Measurements from ENCODE around the gene BTN2A1.
A peak's percentile ranks its signal among the peaks of the same experiment; 100 is the strongest.

Gene BTN2A1

GRCh38 chr6:26422329-26422728, 35.4 kb upstream of the BTN2A1 start:
- peak overlapping the region; percentile 85 for H3K4me3 ChIP-seq (ENCODE audit: low read depth, low read length)
- TF ChIP-seq, protein P1, sequence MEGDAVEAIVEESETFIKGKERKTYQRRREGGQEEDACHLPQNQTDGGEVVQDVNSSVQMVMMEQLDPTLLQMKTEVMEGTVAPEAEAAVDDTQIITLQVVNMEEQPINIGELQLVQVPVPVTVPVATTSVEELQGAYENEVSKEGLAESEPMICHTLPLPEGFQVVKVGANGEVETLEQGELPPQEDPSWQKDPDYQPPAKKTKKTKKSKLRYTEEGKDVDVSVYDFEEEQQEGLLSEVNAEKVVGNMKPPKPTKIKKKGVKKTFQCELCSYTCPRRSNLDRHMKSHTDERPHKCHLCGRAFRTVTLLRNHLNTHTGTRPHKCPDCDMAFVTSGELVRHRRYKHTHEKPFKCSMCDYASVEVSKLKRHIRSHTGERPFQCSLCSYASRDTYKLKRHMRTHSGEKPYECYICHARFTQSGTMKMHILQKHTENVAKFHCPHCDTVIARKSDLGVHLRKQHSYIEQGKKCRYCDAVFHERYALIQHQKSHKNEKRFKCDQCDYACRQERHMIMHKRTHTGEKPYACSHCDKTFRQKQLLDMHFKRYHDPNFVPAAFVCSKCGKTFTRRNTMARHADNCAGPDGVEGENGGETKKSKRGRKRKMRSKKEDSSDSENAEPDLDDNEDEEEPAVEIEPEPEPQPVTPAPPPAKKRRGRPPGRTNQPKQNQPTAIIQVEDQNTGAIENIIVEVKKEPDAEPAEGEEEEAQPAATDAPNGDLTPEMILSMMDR (IDR thresholded peaks at IDR 0.05; ENCODE audit: low read depth, low read length), result no peak
- DNase-seq (ENCODE audit: low read depth, low spot score), result no peak
- in situ Hi-C loops (cut with HindIII; ENCODE audit: low sequenced_read_pairs), result no loop called here

DNA sequence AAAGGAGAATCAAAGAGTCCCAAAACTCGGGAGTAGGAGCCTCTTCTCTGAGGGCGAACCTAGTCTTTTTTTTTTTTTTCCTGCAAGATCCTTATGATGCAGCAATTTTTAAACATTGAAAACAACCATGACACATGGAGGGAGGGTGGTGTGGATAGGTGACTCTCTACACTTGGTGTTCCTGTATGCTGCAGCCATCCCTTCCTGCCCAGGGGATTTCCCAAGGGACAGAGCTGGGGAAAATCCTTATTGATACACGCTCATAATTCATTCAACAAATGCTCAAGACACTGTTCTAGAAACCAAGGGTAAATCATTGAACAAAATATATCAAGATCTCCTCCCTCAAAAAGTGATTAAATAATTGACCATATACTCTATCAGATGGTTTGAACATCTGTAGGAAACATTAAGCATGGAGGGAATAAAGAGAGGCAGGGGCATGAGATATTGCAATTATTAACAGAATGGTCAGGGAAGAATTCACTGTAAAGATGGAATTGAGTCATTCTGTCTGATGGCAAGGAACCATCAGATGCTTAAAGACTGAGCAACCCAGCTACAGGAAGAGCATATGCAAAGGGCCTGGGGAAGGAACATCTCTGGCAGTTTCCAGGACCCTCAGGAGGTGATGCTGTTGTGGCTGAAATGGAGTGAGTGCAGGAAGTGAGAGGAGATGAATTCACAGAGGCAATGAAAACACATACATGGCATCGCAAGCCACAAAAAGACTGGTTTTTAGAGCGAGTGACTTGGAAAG, 30.9 kb upstream of the BTN2A1 start:
- no peak overlapping the region for H3K4me3 ChIP-seq (ENCODE audit: low read depth, low read length)
- DNase-seq (ENCODE audit: low read depth, low spot score), result no peak
- TF ChIP-seq, protein P1 (IDR thresholded peaks at IDR 0.05; ENCODE audit: low read depth, low read length), result no peak
- in situ Hi-C loops (cut with HindIII; ENCODE audit: low sequenced_read_pairs), result no loop called here

DNA sequence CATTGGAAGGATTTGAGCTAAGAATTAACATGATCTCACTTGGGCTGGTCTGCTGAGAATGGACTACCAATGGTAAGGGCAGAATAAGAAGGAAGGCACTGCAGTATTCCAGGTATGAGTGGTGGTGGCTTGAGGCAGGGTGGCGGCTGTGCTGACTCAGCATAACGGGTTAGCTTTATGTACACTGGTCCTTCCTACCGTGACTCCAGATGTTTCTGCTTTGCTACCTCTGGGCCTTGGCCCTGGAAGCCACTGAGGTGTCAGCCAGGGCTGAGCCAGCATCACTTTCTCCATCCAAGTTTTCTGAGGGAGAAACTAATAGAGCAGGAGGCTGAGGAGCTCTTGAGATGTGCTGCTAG, 30.3 kb upstream of the BTN2A1 start:
- H3K4me3 ChIP-seq (ENCODE audit: low read depth, low read length), result no peak overlapping the region
- TF ChIP-seq, protein P1 (IDR thresholded peaks at IDR 0.05; ENCODE audit: low read depth, low read length), result no peak
- no peak for DNase-seq (ENCODE audit: low read depth, low spot score)
- in situ Hi-C loops (cut with HindIII; ENCODE audit: low sequenced_read_pairs), result no loop called here

DNA sequence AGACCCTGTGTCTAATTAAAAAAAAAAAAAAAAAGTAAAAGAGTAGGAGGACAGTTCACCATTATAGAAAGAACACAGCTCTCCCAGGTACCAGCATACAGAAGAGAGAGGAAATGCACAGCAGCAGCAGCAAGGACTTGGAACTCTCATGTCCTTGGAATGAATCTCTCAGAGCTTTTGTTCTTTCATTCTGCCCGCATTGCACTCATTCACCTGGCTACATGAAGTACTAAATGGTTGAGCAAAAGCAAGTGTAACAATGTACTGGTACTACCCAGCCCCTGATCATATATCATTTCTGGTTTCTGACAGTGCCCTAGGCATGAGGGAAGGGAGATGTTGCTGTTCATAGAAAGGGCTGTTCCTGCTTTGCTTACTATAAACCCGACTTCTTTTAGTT, 29.5 kb upstream of the BTN2A1 start:
- in situ Hi-C loops (cut with HindIII; ENCODE audit: low sequenced_read_pairs), result no loop called here
- TF ChIP-seq, protein P1 (IDR thresholded peaks at IDR 0.05; ENCODE audit: low read depth, low read length), result no peak
- DNase-seq (ENCODE audit: low read depth, low spot score), result no peak
- no peak overlapping the region for H3K4me3 ChIP-seq (ENCODE audit: low read depth, low read length)

GRCh38 chr6:26430787-26431186, 27.0 kb upstream of the BTN2A1 start:
- H3K4me3 ChIP-seq (ENCODE audit: low read depth, low read length), result no peak overlapping the region
- in situ Hi-C loops (cut with HindIII; ENCODE audit: low sequenced_read_pairs), result no loop called here
- DNase-seq (ENCODE audit: low read depth, low spot score), result no peak
- TF ChIP-seq, protein P1 (IDR thresholded peaks at IDR 0.05; ENCODE audit: low read depth, low read length), result no peak

DNA sequence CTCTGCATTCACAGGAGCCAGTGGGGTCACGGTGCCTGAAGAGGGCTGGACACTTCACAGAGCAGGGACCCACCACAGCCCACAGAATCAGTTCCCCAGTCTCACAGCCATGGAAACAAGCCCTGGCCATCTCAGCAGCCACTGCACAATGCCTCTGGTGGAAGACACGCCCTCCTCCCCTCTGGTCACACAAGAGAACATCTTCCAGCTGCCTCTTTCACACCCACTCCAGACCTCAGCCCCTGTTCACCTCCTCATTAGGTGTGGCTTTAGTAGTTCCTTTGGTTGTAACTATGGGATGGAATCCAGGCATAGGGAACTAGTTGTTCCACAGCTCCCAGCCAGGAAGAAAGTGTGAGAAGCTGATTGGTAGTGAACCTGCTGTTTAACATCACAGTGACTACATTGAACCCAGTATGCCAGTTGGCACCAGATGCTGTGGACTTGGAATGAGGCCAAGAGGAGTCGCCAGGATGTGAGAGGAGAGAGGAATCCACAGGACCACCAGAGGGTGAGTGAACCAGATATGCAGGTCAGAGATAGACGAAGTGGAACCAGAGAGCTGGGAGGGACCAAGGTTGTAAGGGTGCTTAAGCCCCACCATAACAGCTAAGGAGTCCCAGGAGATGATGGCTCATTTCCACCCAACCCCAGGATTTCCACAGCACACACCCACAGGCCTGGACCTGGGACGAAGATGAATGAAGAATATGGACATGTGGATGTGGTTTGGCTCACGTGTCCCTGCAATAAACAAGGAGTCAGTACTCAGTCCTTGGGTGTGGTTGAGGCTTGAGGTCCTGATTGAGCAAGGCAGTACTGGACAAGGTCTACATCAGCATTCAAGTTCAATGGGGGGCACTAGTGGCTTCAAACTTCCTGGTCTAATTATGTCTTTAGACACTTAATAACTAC, 26.2 kb upstream of the BTN2A1 start:
- in situ Hi-C loops (cut with HindIII; ENCODE audit: low sequenced_read_pairs), result no loop called here
- H3K4me3 ChIP-seq (ENCODE audit: low read depth, low read length), result no peak overlapping the region
- no peak for DNase-seq (ENCODE audit: low read depth, low spot score)
- TF ChIP-seq, protein P1 (IDR thresholded peaks at IDR 0.05; ENCODE audit: low read depth, low read length), result no peak
